Common myeloid progenitor, CD34-positive (primary cell): ENCODE results near the gene CCL24.
"Not testable (repeated sequence)": the region's sequence is repeated elsewhere in the genome, so short reads cannot be mapped to it uniquely, and the experiment has no call there.

ENCODE experiments used
- CTCF ChIA-PET: fragments of 350-600 bp; sonication (Branson Sonifier 250); formaldehyde crosslinking; loops from one replicate; lab custom pipeline; 2021; ENCODE audit warnings: antibody characterized with exemption; lab: Charles Lee
- POLR2A ChIA-PET: fragments of 350-600 bp; sonication (Branson Sonifier 250); formaldehyde crosslinking; loops from one replicate; lab custom pipeline; 2021; ENCODE audit warnings: antibody characterized with exemption; lab: Charles Lee
- DNase-seq, 3 donors: peaks; one replicate each; pipeline versions ENCODE4 v3.0.0 to v3.0.0-alpha.2; 2013
- H3K27ac ChIP-seq, 2 experiments: 1 replicate in 1 of 2; 2 replicates in 1 of 2; pipeline ENCODE4 v1.7.0; 2013; ENCODE audit warnings: inconsistent platforms in 2 of 2, low read length in 2 of 2, mild to moderate bottlenecking in 2 of 2, low read depth in 1 of 2, moderate library complexity in 1 of 2; ENCODE audit not compliant: severe bottlenecking in 2 of 2, insufficient read depth in 1 of 2, poor library complexity in 1 of 2
- H3K27me3 ChIP-seq, 5 experiments: replicated peaks in 2 of 5; 1 replicate in 3 of 5; 2 replicates in 2 of 5; pipeline versions ENCODE4 v1.6.1 to v1.7.0; 2013; ENCODE audit warnings: low read length in 4 of 5, mild to moderate bottlenecking in 2 of 5, moderate library complexity in 2 of 5, inconsistent platforms in 1 of 5; ENCODE audit not compliant: insufficient read depth in 5 of 5, control insufficient read depth in 4 of 5
- H3K36me3 ChIP-seq, 4 experiments: 1 replicate in 2 of 4; 2 replicates in 2 of 4; pipeline versions ENCODE4 v1.6.1 to v1.7.0; 2013; ENCODE audit warnings: low read length in 3 of 4, control low read depth in 1 of 4, mild to moderate bottlenecking in 1 of 4; ENCODE audit not compliant: control insufficient read depth in 4 of 4, insufficient read depth in 4 of 4
- H3K4me1 ChIP-seq, 4 experiments: 1 replicate in 3 of 4; 2 replicates in 1 of 4; pipeline versions ENCODE4 v1.6.1 to v1.7.1; 2013; ENCODE audit warnings: low read length in 3 of 4, mild to moderate bottlenecking in 3 of 4, control low read depth in 1 of 4, inconsistent platforms in 1 of 4, moderate library complexity in 1 of 4; ENCODE audit not compliant: control insufficient read depth in 4 of 4, insufficient read depth in 4 of 4; ENCODE audit errors: control extremely low read depth in 1 of 4
- H3K4me3 ChIP-seq, 7 experiments: 1 replicate in 4 of 7; 2 replicates in 3 of 7; pipeline versions ENCODE4 v1.5.1 to v1.7.0; 2013; ENCODE audit warnings: mild to moderate bottlenecking in 7 of 7, low read length in 6 of 7, moderate library complexity in 6 of 7, inconsistent platforms in 2 of 7, low read depth in 2 of 7, control low read depth in 1 of 7; ENCODE audit not compliant: insufficient read depth in 4 of 7, control insufficient read depth in 1 of 7; ENCODE audit errors: extremely low read depth in 1 of 7
- H3K9me3 ChIP-seq, 5 experiments: 1 replicate in 4 of 5; 2 replicates in 1 of 5; pipeline versions ENCODE4 v1.6.1 to v1.7.1; 2013; ENCODE audit warnings: low read length in 4 of 5, mild to moderate bottlenecking in 2 of 5, inconsistent platforms in 1 of 5, low read depth in 1 of 5, moderate library complexity in 1 of 5; ENCODE audit not compliant: control insufficient read depth in 4 of 5, insufficient read depth in 2 of 5; ENCODE audit errors: control extremely low read depth in 1 of 5
- WGBS: methylation state at CpG from one replicate; pipeline ENCODE4 v1.1.5; 2013; ENCODE audit not compliant: insufficient coverage; 5-methylcytosine and 5-hydroxymethylcytosine counted together

CCL24 gene

DNA sequence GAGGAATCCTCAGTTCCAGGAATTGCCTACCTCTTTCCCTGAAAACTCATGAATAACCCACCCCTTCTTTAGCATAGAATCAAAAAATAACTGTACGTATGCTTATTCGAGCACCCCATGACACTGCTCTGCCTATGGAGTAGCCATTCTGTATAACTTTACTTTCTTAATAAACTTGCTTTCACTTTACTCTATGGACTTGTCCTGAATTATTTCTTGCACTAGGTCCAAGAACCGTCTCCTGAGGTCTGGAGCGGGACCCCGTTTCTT lies 11.1 kb downstream of the CCL24 start:
- no peaks in the 10 kb centered on the region for H3K27me3 ChIP-seq
- no peaks in the 10 kb centered on the region for H3K36me3 ChIP-seq
- WGBS: 96% methylated on average over 2 of the region's 5 CpGs
- H3K27ac ChIP-seq: no peak overlapping the region
- no peaks in the 10 kb centered on the region for H3K4me1 ChIP-seq
- ChIA-PET CTCF (no interaction called here), POLR2A (no interaction called here)
- no peak for DNase-seq
- peaks cover 0 to 12% (median 9%) of the 10 kb centered on the region in 5 experiments for H3K9me3 ChIP-seq
- no peak overlapping the region for H3K4me3 ChIP-seq

DNA sequence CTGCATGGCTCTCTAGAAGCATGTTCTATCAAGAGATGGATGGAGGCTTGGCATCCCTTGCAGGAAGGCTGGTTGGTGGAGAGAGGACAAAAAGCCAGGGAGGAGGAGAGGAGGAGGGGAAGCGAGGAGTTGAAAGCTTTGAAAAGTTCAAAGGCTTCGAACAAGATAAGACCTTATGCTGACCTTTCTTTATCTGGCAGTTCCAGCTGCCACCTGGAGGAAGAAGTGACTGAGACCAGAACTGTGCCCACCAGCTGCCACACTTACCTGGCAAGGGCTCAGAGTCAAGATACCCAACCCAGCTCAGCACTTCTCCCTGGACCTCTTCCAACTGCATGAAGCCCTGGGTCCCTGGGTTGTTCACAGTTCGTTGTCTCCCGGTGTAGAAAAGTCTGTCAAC lies 14.8 kb downstream of the CCL24 start:
- no peaks in the 10 kb centered on the region for H3K9me3 ChIP-seq
- H3K4me1 ChIP-seq: no peaks in the 10 kb centered on the region
- DNase-seq: peak in 2 of 3 donors; percentile 31 to 54
- H3K27ac ChIP-seq: no peak overlapping the region
- WGBS: 77% methylated on average over 4 of the region's 4 CpGs
- ChIA-PET CTCF (interaction anchor here (0.8 kb wide), 1 partner anchor 36 kb away, joined by 3 read pairs; no protein-coding TSS in a partner anchor), POLR2A (no interaction called here)
- H3K27me3 ChIP-seq: no peaks in the 10 kb centered on the region
- no peaks in the 10 kb centered on the region for H3K36me3 ChIP-seq
- H3K4me3 ChIP-seq: no peak overlapping the region

DNA sequence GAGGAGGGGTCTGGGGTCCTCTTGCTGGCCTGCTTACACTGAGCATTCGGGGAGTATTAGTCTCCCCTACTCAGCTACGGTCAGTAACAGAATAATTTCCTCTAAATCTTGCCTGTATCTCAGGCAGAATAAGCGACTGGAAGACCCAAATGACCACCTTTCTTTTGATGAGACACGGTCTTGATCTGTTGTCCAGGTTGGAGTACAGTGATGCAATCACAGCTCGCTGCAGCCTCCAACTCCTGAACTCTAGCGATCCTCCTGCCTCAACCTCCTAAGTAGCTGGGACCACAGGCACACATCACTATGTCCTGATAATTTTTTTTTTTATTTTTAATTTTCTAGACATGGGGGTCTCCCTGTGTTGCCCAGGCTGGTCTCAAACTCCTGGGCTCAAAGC lies 17.2 kb downstream of the CCL24 start:
- Histone ChIP-seq H3K27ac (no peak overlapping the region), H3K9me3 (no peaks in the 10 kb centered on the region), H3K4me1 (no peaks in the 10 kb centered on the region), H3K27me3 (no peaks in the 10 kb centered on the region), H3K4me3 (no peak overlapping the region), H3K36me3 (no peaks in the 10 kb centered on the region)
- no peak for DNase-seq
- ChIA-PET CTCF (interaction anchor here (0.7 kb wide), 1 partner anchor 223 kb away, joined by 4 read pairs; no protein-coding TSS in a partner anchor), POLR2A (no interaction called here)
- 97% methylated on average over 5 of the region's 6 CpGs for WGBS

DNA sequence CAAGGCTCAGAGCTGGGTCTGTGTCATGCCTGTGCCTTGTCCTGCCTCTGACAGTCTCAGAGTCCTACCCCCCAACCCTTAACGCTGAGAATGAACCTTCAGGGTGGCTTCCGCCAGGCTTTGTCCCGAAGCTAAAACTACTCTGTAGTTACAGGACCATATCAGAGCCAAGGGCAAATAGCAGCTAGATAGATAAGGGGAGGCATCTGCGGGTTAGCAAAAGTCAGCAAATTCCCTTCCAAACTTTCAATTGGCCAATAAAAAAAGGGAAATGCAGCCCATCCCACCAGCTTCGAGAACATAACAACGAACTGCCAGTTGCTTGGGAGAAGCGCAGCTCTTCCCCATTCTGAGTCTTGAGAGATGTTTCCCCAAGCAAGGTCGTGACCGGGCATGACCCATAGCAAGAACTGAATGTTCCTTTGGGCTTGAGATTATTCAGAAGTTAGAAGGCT lies 17.7 kb downstream of the CCL24 start:
- POLR2A ChIA-PET: no interaction called here
- H3K4me3 ChIP-seq: no peak overlapping the region
- CTCF ChIA-PET: interaction anchor here (0.7 kb wide), 1 partner anchor 224 kb away, joined by 4 read pairs; no protein-coding TSS in a partner anchor
- no peaks in the 10 kb centered on the region for H3K4me1 ChIP-seq
- peak in 1 of 3 donors; percentile 12 for DNase-seq
- H3K36me3 ChIP-seq: no peaks in the 10 kb centered on the region
- peak overlapping the region in 1 of 2 experiments; percentile 25 for H3K27ac ChIP-seq
- H3K9me3 ChIP-seq: no peaks in the 10 kb centered on the region
- WGBS: 66% methylated on average over 9 of the region's 9 CpGs
- no peaks in the 10 kb centered on the region for H3K27me3 ChIP-seq

DNA sequence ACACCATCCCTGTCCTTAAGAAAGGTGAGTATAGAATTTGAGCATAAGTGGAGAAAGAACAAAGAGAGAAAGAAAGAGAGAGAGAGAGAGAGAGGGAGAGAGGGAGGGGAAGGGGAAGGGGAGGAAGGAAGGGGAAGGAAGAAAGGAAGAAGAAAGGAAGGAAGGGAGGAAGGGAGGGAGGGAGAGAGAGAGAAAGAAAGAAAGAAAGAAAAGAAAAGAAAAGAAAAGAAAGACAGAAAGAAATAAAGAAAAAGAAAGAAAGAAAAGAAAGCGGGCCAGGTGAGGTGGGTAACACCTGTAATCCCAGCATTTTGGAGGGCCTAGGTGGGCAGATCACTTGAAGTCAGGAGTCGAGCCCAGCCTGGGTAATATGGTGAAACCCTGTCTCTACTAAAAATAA lies 19.9 kb downstream of the CCL24 start:
- Histone ChIP-seq H3K27ac (no peak overlapping the region), H3K4me1 (no peaks in the 10 kb centered on the region), H3K4me3 (no peak overlapping the region), H3K27me3 (no peaks in the 10 kb centered on the region), H3K36me3 (no peaks in the 10 kb centered on the region), H3K9me3 (no peaks in the 10 kb centered on the region)
- WGBS: 100% methylated on average over 1 of the region's 2 CpGs
- no peak for DNase-seq
- POLR2A ChIA-PET: no interaction called here
- CTCF ChIA-PET: no interaction called here

DNA sequence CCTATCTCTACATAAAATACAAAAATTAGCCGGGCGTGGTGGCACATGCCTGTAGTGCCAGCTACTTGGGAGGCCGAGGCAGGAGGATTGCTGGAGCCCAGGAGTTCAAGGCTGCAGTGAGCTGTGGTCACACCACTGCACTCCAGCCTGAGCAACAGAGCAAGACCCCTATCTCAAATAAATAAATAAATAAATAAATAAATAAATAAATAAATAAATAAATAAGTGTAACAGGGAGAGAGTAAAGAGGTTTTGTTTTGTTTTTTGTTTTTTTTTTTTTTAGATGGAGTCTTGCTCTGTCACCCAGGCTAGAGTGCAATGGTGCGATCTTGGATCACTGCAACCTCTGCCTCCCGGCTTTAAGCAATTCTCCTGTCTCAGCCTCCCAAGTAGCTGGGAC lies 21.0 kb downstream of the CCL24 start:
- H3K27ac ChIP-seq, H3K27me3 ChIP-seq, CTCF ChIA-PET, H3K9me3 ChIP-seq, H3K4me3 ChIP-seq, H3K36me3 ChIP-seq, POLR2A ChIA-PET, DNase-seq, H3K4me1 ChIP-seq: not testable (repeated sequence)
- WGBS: no CpG with 5 or more reads among the region's 5 CpGs

DNA sequence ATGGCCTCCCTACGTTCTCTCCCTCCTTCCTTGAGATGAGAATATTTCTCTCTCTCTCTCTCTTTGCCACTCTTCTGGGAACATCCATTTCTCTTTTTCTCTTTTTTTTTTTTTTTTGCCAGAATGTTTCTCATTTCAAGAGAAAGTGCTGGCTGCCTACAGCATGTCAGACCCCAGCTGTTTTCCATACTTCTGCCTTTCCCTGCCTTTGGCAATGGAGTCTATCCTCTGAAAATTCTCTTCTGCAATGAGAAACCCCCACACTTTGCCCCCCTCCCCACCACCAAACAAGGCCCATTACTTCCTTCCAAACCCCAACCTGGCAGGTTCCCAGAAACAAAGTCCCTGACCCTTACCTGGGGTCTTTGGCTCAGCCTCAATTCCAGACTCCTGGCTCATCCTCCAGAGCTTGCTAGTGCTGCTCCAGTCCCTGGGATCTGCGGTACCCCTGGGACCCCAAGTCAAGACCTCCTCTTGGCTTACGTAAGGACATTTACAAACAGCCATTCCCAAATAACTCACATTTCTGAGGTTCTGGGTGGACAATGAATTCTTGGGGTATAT lies 24.2 kb downstream of the CCL24 start:
- Histone ChIP-seq H3K27me3 (no peaks in the 10 kb centered on the region), H3K27ac (no peak overlapping the region), H3K4me3 (no peak overlapping the region), H3K36me3 (no peaks in the 10 kb centered on the region), H3K4me1 (no peaks in the 10 kb centered on the region), H3K9me3 (no peaks in the 10 kb centered on the region)
- WGBS: no CpG with 5 or more reads among the region's 3 CpGs
- ChIA-PET CTCF (no interaction called here), POLR2A (no interaction called here)
- no peak for DNase-seq
